B cell (primary cell): ENCODE data around the gene DPP10. TPM values are rescaled to one million over a fixed set of nuclear protein-coding genes. Genes with fewer than 3 reads are reported as not detected.

Experiments used
- ATAC-seq: fragments of 200-7000 bp; cut with Tn5 transposase; one replicate; pipeline ENCODE4 v1.10.0; 2021; ENCODE audit warnings: low read depth, mild to moderate bottlenecking, moderate number of reproducible peaks, moderate library complexity
- CTCF ChIA-PET: fragments of 350-600 bp; sonication (Branson Sonifier 250); formaldehyde crosslinking; loops from one replicate; lab custom pipeline; 2021; ENCODE audit warnings: antibody characterized with exemption, inconsistent platforms; lab: Charles Lee
- POLR2A ChIA-PET: fragments of 350-600 bp; sonication (Branson Sonifier 250); formaldehyde crosslinking; loops from one replicate; lab custom pipeline; 2021; ENCODE audit warnings: antibody characterized with exemption; lab: Charles Lee
- DNase-seq: peaks from one replicate; pipeline ENCODE4 v3.0.0; 2013
- H2AFZ ChIP-seq: 2 replicates; pipeline ENCODE4 v1.6.1; 2012; ENCODE audit warnings: mild to moderate bottlenecking, low read depth, low read length; ENCODE audit not compliant: insufficient read depth, poor library complexity, severe bottlenecking
- H3K27ac ChIP-seq, 2 donors: 1 replicate in 1 of 2; 2 replicates in 1 of 2; pipeline ENCODE4 v1.5.1; 2012 to 2013; ENCODE audit warnings: low read length in 2 of 2, mild to moderate bottlenecking in 2 of 2, moderate library complexity in 1 of 2
- H3K27me3 ChIP-seq, 4 experiments: fragments of 200-600 bp in 1 of 4; sonication (generic) in 1 of 4; replicated peaks in 1 of 4; 1 replicate in 2 of 4; 2 replicates in 2 of 4; pipeline versions ENCODE4 v1.6.1 to v1.7.0; 2013 to 2016; ENCODE audit warnings: low read length in 3 of 4, mild to moderate bottlenecking in 2 of 4, mixed read lengths in 1 of 4, moderate library complexity in 1 of 4; ENCODE audit not compliant: insufficient read depth in 4 of 4, control insufficient read depth in 3 of 4; ENCODE audit errors: control extremely low read depth in 1 of 4
- H3K36me3 ChIP-seq, 2 experiments: replicated peaks in 1 of 2; 1 replicate in 1 of 2; 2 replicates in 1 of 2; pipeline versions ENCODE4 v1.6.1 to v1.7.1; 2013; ENCODE audit warnings: low read length in 1 of 2; ENCODE audit not compliant: insufficient read depth in 2 of 2, control insufficient read depth in 1 of 2; ENCODE audit errors: control extremely low read depth in 1 of 2, extremely low read depth in 1 of 2
- H3K4me1 ChIP-seq, 2 donors: fragments of 200-600 bp in 1 of 2; sonication (generic) in 1 of 2; 1 replicate in 1 of 2; 2 replicates in 1 of 2; pipeline versions ENCODE4 v1.5.1 to v1.6.1; 2013 to 2017; ENCODE audit warnings: low read length in 2 of 2; ENCODE audit not compliant: control insufficient read depth in 2 of 2, insufficient read depth in 2 of 2
- H3K4me2 ChIP-seq: replicated peaks from 2 replicates; pipeline ENCODE3; 2012; ENCODE audit warnings: mild to moderate bottlenecking, low read depth, low read length; ENCODE audit not compliant: poor library complexity, severe bottlenecking
- H3K4me3 ChIP-seq, 5 experiments: fragments of 200-600 bp in 1 of 5; sonication (generic) in 1 of 5; 1 replicate in 3 of 5; 2 replicates in 2 of 5; pipeline versions ENCODE4 v1.5.1 to v1.7.0; 2011 to 2016; ENCODE audit warnings: low read length in 4 of 5, mild to moderate bottlenecking in 4 of 5, low read depth in 2 of 5, control low read depth in 1 of 5, moderate library complexity in 1 of 5; ENCODE audit not compliant: insufficient read depth in 1 of 5; ENCODE audit errors: control extremely low read depth in 1 of 5, extremely low read depth in 1 of 5
- H3K79me2 ChIP-seq: fragments of 200-600 bp; sonication (generic); one replicate; pipeline ENCODE4 v1.6.0; 2016; ENCODE audit warnings: low read length; ENCODE audit not compliant: control insufficient read depth, insufficient read depth
- H3K9ac ChIP-seq: fragments of 200-600 bp; sonication (generic); 2 replicates; pipeline ENCODE4 v1.6.1; 2017; ENCODE audit warnings: mild to moderate bottlenecking, low read length, moderate library complexity
- H3K9me3 ChIP-seq, 3 donors: one replicate each; pipeline versions ENCODE4 v1.6.1 to v1.7.1; 2013; ENCODE audit warnings: low read length in 2 of 3; ENCODE audit not compliant: control insufficient read depth in 2 of 3, insufficient read depth in 1 of 3; ENCODE audit errors: control extremely low read depth in 1 of 3
- H4K20me1 ChIP-seq: 2 replicates; pipeline ENCODE4 v1.6.0; 2012; ENCODE audit warnings: mild to moderate bottlenecking, low read length; ENCODE audit not compliant: insufficient read depth, control insufficient read depth, poor library complexity, severe bottlenecking
- H3K27ac Mint-ChIP-seq: one replicate; pipeline ENCODE4 v1.8.0; 2021; ENCODE audit warnings: mixed read lengths
- H3K27me3 Mint-ChIP-seq: one replicate; pipeline ENCODE4 v1.8.0; 2021; ENCODE audit warnings: mixed read lengths
- H3K4me1 Mint-ChIP-seq: one replicate; pipeline ENCODE4 v1.8.0; 2021; ENCODE audit warnings: mixed read lengths
- H3K4me3 Mint-ChIP-seq: one replicate; pipeline ENCODE4 v1.8.0; 2021; ENCODE audit warnings: mixed read lengths
- H3K9me3 Mint-ChIP-seq: one replicate; pipeline ENCODE4 v1.8.0; 2022; ENCODE audit warnings: mixed read lengths; ENCODE audit not compliant: insufficient read depth
- EZH2 ChIP-seq: IDR thresholded peaks from 2 replicates; pipeline ENCODE4 v1.6.1; 2012; ENCODE audit warnings: borderline replicate concordance, low read depth, mild to moderate bottlenecking, moderate library complexity, low read length; ENCODE audit not compliant: insufficient read depth, poor library complexity, severe bottlenecking
- WGBS: methylation state at CpG from one replicate; pipeline ENCODE4 v1.1.5; 2013; ENCODE audit warnings: missing lambda C conversion rate; ENCODE audit not compliant: insufficient coverage; 5-methylcytosine and 5-hydroxymethylcytosine counted together
- intact Hi-C: fragments of 100-400 bp; cut with micrococcal nuclease; formaldehyde crosslinking; loops from one replicate; pipeline ENCODE4 v1.10.0; 2022
- polyA plus RNA-seq: library from polyadenylated mRNA; depleted of rRNA; stranded (reverse); fragments of >200 nt; gene quantifications from 2 replicates; pipeline ENCODE4 v1.2.3, GENCODE V29; 2012
- total RNA-seq, 2 donors: library from RNA; stranded (reverse); fragments of 120-200 nt in 1 of 2; gene quantifications; 1 replicate in 1 of 2; 2 replicates in 1 of 2; pipeline versions ENCODE4 v1.2.3 to v1.2.4, GENCODE V29; 2013 to 2022
- TF ChIP-seq, protein P1 (sequence below): fragments of 200-600 bp; IDR thresholded peaks from one replicate; pipeline ENCODE4 v1.8.0; 2022; ENCODE audit warnings: antibody characterized with exemption, mild to moderate bottlenecking

Gene DPP10
- total and polyA plus RNA-seq, 2 donors (not counting 1 experiment from before 2014, with no cell fraction given) = not detected

DNA sequence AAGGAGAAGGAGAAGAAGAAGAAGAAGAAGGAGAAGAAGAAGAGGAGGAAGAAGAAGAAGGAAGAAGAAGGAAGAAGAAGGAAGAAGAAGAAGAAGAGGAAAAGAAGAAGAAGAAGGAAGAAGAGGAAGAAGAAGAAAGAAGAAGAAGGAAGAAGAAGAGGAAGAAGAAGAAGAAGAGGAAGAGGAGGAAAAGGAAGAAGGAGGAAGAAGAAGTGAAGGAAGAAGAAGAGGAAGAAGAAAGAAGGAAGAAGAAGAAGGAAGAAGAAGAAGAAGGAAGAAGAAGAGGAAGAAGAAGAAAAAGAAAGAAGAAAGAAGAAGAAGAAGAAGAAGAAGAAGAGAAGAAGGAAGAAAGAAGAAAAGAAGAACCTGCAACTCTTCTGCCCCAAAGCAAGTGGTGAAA, 942.0 kb downstream of the DPP10 start:
- Histone ChIP-seq H3K9ac (no peak overlapping the region), H3K4me1 (no peaks in the 10 kb centered on the region), H3K9me3 (no peaks in the 10 kb centered on the region), H3K79me2 (no peaks in the 10 kb centered on the region), H4K20me1 (no peaks in the 10 kb centered on the region), H2AFZ (no peak overlapping the region), H3K4me3 (no peak overlapping the region), H3K27ac (no peak overlapping the region), H3K4me2 (no peak overlapping the region), H3K27me3 (no peaks in the 10 kb centered on the region), H3K36me3 (no peaks in the 10 kb centered on the region)
- DNase-seq (no peak), ATAC-seq (no peak)
- TF ChIP-seq EZH2 = no peak
- TF ChIP-seq, protein P1, sequence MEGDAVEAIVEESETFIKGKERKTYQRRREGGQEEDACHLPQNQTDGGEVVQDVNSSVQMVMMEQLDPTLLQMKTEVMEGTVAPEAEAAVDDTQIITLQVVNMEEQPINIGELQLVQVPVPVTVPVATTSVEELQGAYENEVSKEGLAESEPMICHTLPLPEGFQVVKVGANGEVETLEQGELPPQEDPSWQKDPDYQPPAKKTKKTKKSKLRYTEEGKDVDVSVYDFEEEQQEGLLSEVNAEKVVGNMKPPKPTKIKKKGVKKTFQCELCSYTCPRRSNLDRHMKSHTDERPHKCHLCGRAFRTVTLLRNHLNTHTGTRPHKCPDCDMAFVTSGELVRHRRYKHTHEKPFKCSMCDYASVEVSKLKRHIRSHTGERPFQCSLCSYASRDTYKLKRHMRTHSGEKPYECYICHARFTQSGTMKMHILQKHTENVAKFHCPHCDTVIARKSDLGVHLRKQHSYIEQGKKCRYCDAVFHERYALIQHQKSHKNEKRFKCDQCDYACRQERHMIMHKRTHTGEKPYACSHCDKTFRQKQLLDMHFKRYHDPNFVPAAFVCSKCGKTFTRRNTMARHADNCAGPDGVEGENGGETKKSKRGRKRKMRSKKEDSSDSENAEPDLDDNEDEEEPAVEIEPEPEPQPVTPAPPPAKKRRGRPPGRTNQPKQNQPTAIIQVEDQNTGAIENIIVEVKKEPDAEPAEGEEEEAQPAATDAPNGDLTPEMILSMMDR = peak; percentile 30
- ChIA-PET POLR2A (no interaction called here), CTCF (no interaction called here)
- intact Hi-C loops = no loop called here
- H3K27me3 Mint-ChIP-seq = no peaks in the 10 kb centered on the region
- H3K4me1 Mint-ChIP-seq = no peaks in the 10 kb centered on the region
- H3K27ac Mint-ChIP-seq = no peak overlapping the region
- H3K4me3 Mint-ChIP-seq = no peak overlapping the region
- H3K9me3 Mint-ChIP-seq = peaks cover 8% of the 10 kb centered on the region

DNA sequence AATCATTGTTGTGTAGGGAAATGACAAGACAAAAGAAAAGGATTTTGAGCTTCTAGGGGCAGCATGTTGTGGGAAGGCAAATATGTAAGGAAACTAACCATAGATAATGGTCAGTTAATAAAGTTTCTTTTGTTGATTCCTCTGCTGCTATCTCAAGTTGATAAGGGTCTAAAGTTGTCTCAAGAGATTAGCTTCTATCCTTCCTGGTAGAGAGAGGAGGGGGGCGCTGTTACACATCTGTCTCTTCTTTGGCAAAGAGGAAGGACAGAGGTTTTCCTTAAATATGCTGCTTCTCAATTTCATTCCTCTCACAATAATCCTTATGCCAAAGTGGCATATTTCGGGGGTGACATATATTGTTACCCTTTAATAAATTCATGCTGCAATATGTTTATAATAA, 944.0 kb downstream of the DPP10 start:
- Mint-ChIP-seq H3K27me3 (no peaks in the 10 kb centered on the region), H3K27ac (no peak overlapping the region), H3K4me3 (no peak overlapping the region), H3K9me3 (peaks cover 3% of the 10 kb centered on the region), H3K4me1 (no peaks in the 10 kb centered on the region)
- H4K20me1 ChIP-seq = no peaks in the 10 kb centered on the region
- H3K9ac ChIP-seq = no peak overlapping the region
- H3K27ac ChIP-seq = no peak overlapping the region
- WGBS = no CpG with 5 or more reads among the region's 2 CpGs
- POLR2A ChIA-PET = no interaction called here
- intact Hi-C loops = no loop called here
- TF ChIP-seq, protein P1 = no peak
- no peak for TF ChIP-seq EZH2
- ATAC-seq (no peak), DNase-seq (no peak)
- H3K27me3 ChIP-seq = no peaks in the 10 kb centered on the region
- CTCF ChIA-PET = no interaction called here
- no peak overlapping the region for H3K4me3 ChIP-seq
- no peak overlapping the region for H3K4me2 ChIP-seq
- no peaks in the 10 kb centered on the region for H3K36me3 ChIP-seq
- H3K79me2 ChIP-seq = no peaks in the 10 kb centered on the region
- H3K4me1 ChIP-seq = no peaks in the 10 kb centered on the region
- H3K9me3 ChIP-seq = no peaks in the 10 kb centered on the region
- no peak overlapping the region for H2AFZ ChIP-seq
